Measurements from ENCODE around the gene ASF1B. TPM values are rescaled to one million over a fixed set of nuclear protein-coding genes. Genes with fewer than 3 reads are reported as not detected.
A peak's percentile ranks its signal among the peaks of the same experiment; 100 is the strongest.
"Not testable (repeated sequence)": the region's sequence is repeated elsewhere in the genome, so short reads cannot be mapped to it uniquely, and the experiment has no call there.

ASF1B gene
- 2.3 TPM for total RNA-seq (ENCODE audit: unreplicated experiment)
- long read RNA-seq, transcript ASF1B-201 (4 exons, 2,059 nt): major isoform, 5 of 5 reads
- long read RNA-seq, partial matches to known transcripts: 0 of 5 reads
- long read RNA-seq, other reads (novel, unspliced or antisense): 0 of 5 reads

DNA sequence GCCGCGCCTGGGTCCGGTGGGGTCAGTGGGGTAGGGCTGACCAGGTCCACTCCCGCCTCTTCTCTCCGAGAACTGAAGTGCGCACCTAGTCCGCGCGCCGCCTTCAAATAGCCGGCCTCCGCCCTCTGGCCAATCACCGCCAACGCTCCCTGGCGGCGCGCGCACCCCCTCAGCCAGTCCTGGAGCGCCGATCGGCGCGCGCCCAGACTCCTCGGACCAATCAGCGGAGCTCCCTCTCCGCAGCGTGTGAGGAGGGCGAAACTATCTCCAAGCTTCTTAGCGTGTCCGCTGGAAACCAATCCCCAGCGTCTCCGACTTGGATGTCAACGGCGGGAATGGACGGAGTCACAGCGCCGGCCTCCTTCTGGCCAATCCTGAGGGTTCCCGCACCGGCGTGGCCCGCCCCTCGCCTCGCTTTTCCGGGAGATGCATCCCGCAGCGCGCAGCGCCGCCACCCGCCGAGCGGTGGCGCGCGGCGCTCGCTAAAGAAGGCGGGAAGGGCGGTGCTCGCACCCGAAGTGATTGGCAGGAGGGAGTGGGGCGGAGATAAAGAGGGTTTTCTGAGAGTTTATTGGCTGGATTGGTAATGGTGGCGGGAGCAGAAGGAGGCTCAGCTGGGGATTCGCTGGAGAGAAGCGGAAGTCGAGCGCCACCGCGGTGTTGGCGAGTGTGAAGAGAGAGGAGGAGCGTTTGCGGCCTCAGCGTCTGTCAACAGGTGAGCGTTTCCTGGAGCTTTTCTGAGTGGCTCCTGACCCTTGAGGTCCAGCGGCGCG lies at the start of gene ASF1B:
TSS of gene ASF1B (minus strand) at position 81 of the 773 bp plus-strand sequence. CDS start 133 bp downstream, outside the sequence.
- peak; percentile 97 for DNase-seq
- TF ChIP-seq, protein P1, sequence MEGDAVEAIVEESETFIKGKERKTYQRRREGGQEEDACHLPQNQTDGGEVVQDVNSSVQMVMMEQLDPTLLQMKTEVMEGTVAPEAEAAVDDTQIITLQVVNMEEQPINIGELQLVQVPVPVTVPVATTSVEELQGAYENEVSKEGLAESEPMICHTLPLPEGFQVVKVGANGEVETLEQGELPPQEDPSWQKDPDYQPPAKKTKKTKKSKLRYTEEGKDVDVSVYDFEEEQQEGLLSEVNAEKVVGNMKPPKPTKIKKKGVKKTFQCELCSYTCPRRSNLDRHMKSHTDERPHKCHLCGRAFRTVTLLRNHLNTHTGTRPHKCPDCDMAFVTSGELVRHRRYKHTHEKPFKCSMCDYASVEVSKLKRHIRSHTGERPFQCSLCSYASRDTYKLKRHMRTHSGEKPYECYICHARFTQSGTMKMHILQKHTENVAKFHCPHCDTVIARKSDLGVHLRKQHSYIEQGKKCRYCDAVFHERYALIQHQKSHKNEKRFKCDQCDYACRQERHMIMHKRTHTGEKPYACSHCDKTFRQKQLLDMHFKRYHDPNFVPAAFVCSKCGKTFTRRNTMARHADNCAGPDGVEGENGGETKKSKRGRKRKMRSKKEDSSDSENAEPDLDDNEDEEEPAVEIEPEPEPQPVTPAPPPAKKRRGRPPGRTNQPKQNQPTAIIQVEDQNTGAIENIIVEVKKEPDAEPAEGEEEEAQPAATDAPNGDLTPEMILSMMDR (IDR thresholded peaks at IDR 0.05; ENCODE audit: partially characterized antibody, unreplicated experiment): peak; percentile 76
- Mint-ChIP-seq H3K27ac (ENCODE audit: unreplicated experiment) (peak within 1 kb of the TSS; percentile 88), H3K36me3 (ENCODE audit: unreplicated experiment) (no peaks in the 10 kb centered on the region), H3K9me3 (ENCODE audit: unreplicated experiment) (peaks cover 3% of the 10 kb centered on the region), H3K4me3 (ENCODE audit: unreplicated experiment) (peak within 1 kb of the TSS; percentile 98), H3K4me1 (ENCODE audit: low read depth, unreplicated experiment) (peaks cover 6% of the 10 kb centered on the region), H3K27me3 (ENCODE audit: unreplicated experiment) (peaks cover 6% of the 10 kb centered on the region)

DNA sequence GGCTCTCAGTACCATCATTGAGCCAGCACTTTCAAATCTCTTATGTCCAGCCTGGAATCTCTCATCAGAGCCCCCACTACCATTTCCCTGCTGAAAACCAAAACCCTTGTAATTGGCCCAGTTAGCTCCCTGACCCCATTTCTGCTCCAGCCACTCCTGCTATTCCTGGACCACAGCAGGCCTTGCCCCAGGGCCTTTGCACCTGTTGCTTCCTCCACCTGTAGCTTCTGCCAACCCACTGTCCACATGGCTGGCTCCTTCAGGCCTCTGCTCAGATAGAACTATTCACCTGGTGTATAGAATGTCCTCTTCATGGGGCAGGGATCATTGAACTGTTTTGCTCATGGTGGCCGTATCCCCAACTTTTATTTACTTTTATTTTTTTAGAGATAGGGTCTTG lies 49.3 kb upstream of the ASF1B start:
- H3K9me3 Mint-ChIP-seq (ENCODE audit: unreplicated experiment); H3K36me3 Mint-ChIP-seq (ENCODE audit: unreplicated experiment); H3K4me3 Mint-ChIP-seq (ENCODE audit: unreplicated experiment); H3K27me3 Mint-ChIP-seq (ENCODE audit: unreplicated experiment); DNase-seq: not testable (repeated sequence)
- Mint-ChIP-seq H3K4me1 (ENCODE audit: low read depth, unreplicated experiment) (peaks cover 20% of the 10 kb centered on the region), H3K27ac (ENCODE audit: unreplicated experiment) (peak overlapping the region; percentile 25)

DNA sequence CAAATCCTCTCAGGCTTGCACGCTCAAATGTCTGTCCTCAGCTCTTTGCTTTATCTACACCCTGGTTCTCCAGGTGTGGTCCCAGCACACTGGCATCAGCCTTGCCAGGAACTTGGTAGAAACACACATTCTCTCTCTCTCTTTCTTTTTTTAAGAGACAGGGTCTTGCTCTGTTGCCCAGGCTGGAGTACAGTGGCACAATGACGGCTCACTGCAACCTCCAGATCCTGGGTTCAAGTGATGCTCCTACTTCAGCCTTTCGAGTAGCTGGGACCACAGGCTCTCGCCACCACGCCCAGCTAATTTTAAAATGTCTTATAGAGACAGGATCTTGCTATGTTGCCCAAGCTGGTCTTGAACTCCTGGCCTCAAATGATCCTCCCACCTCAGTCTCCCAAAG lies 48.8 kb upstream of the ASF1B start:
- Mint-ChIP-seq H3K27me3 (ENCODE audit: unreplicated experiment) (peaks cover 2% of the 10 kb centered on the region), H3K27ac (ENCODE audit: unreplicated experiment) (peak overlapping the region; percentile 25)
- no peak for DNase-seq

DNA sequence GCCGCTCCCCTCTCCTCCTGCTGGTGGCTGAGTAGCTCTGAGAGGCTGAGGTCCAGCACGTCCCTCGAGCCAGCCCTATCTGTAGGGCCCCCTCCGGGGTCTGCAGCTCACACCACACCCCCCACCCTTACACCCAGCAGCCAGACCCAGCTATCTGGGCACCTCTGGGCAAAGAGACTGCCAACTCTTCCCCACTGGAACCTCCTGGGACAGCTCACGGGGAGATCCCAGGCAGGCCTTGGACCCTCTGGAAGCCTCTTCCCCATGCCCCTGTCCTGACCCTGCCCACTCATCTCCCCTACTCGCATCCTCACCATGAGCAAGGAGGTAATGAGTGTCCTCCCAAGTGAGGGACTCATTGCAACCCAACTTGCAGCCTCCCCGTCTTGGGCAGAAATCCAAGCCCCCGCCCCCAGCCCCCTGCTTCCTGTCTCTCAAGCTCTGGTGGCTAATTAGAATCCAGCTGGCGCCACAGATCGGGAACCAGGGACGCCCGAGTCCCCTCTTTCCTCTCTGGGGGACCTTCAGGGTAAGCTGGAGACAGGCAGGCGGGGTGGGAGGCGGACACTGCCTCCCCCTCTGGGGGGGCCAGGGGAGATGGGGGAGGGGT lies 47.5 kb upstream of the ASF1B start:
- H3K9me3 Mint-ChIP-seq (ENCODE audit: unreplicated experiment): no peaks in the 10 kb centered on the region
- H3K36me3 Mint-ChIP-seq (ENCODE audit: unreplicated experiment): no peaks in the 10 kb centered on the region
- H3K4me3 Mint-ChIP-seq (ENCODE audit: unreplicated experiment): no peak overlapping the region
- no peak overlapping the region for H3K27ac Mint-ChIP-seq (ENCODE audit: unreplicated experiment)
- peak; percentile 34 for DNase-seq
- peaks cover 2% of the 10 kb centered on the region for H3K27me3 Mint-ChIP-seq (ENCODE audit: unreplicated experiment)
- peaks cover 18% of the 10 kb centered on the region for H3K4me1 Mint-ChIP-seq (ENCODE audit: low read depth, unreplicated experiment)
- TF ChIP-seq, protein P1 (IDR thresholded peaks at IDR 0.05; ENCODE audit: partially characterized antibody, unreplicated experiment): no peak

More for the DNA sequence above, 48.8 kb upstream of the ASF1B start:
- TF ChIP-seq, protein P1 (IDR thresholded peaks at IDR 0.05; ENCODE audit: partially characterized antibody, unreplicated experiment): no peak
- no peaks in the 10 kb centered on the region for H3K36me3 Mint-ChIP-seq (ENCODE audit: unreplicated experiment)
- no peaks in the 10 kb centered on the region for H3K9me3 Mint-ChIP-seq (ENCODE audit: unreplicated experiment)
- H3K4me1 Mint-ChIP-seq (ENCODE audit: low read depth, unreplicated experiment): peaks cover 18% of the 10 kb centered on the region
- no peak overlapping the region for H3K4me3 Mint-ChIP-seq (ENCODE audit: unreplicated experiment)

DNA sequence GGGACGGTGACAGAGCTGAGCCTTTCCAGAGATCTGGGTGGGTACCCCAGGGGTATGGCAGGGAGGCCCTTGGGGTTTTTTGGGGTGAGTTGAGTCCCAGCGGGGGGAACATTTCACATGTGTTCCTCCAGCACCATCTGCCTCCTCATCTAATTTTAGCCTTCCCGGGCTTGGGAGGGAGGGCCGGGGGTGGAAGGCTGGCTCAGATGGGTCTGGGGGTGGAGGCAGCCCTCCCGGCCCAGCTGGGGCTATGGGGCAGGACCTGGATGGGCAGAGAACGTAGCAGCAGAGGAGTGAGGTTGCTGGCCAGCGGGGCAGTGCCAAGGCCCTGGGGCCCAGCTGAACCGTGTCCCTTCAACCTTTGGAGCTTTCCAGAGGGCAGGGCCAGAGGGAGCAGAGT lies 46.1 kb upstream of the ASF1B start:
- H3K27me3 Mint-ChIP-seq (ENCODE audit: unreplicated experiment): peaks cover 2% of the 10 kb centered on the region
- H3K4me3 Mint-ChIP-seq (ENCODE audit: unreplicated experiment): peak overlapping the region; percentile 30
- H3K9me3 Mint-ChIP-seq (ENCODE audit: unreplicated experiment): no peaks in the 10 kb centered on the region
- H3K27ac Mint-ChIP-seq (ENCODE audit: unreplicated experiment): peak overlapping the region; percentile 84
- H3K36me3 Mint-ChIP-seq (ENCODE audit: unreplicated experiment): no peaks in the 10 kb centered on the region
- peaks cover 16% of the 10 kb centered on the region for H3K4me1 Mint-ChIP-seq (ENCODE audit: low read depth, unreplicated experiment)
- no peak for DNase-seq
- TF ChIP-seq, protein P1 (IDR thresholded peaks at IDR 0.05; ENCODE audit: partially characterized antibody, unreplicated experiment): no peak

All from glutamatergic neuron (in vitro differentiated cells).